ENCODE data around the gene SORCS2. TPM values are rescaled to one million over a fixed set of nuclear protein-coding genes. Genes with fewer than 3 reads are reported as not detected.

Gene SORCS2
- total and polyA plus RNA-seq, 2 of the 13 experiments (the other 11 are each of a cell fraction or from before 2014, with no cell fraction given), result 0.82 to 1.0 TPM

DNA sequence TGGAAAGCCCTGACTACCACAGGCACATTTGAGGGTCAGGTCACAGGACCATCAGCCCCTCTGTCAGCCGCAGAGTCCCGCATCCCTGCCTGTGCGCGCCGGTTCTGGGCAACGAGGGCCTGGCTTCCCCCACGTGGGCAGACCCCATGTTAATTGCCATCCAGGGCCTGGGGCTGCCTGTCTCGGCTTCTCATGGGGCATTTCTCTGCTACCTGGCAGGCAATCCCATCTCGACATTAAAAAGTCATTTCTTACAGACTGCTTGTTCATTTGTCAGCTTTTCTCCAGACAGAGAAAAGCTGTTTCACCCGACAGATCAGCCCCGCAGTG lies 45.6 kb upstream of the SORCS2 start:
- POLR2A ChIA-PET, result no interaction called here
- TF ChIP-seq ZNF121 (CRISPR knock-in tag; IDR thresholded peaks at IDR 0.05) (no peak), ZNF883 (CRISPR knock-in tag; IDR thresholded peaks at IDR 0.05; ENCODE audit: not compliant biosample characterization) (no peak), HNRNPL (IDR thresholded peaks at IDR 0.05; ENCODE audit: low read depth, low read length) (no peak), ZNF543 (CRISPR knock-in tag; IDR thresholded peaks at IDR 0.05) (no peak), ZNF615 (CRISPR knock-in tag; IDR thresholded peaks at IDR 0.05; ENCODE audit: borderline replicate concordance) (no peak), ZNF557 (CRISPR knock-in tag; IDR thresholded peaks at IDR 0.05) (no peak), SALL2 (CRISPR knock-in tag; IDR thresholded peaks at IDR 0.05) (no peak), SOX13 (IDR thresholded peaks at IDR 0.05) (no peak), SOX13 (CRISPR knock-in tag; conservative IDR thresholded peaks at IDR 0.05 in 1 of 2, IDR thresholded peaks at IDR 0.05 in 1 of 2) (no peak)
- TF ChIP-seq, protein P1, sequence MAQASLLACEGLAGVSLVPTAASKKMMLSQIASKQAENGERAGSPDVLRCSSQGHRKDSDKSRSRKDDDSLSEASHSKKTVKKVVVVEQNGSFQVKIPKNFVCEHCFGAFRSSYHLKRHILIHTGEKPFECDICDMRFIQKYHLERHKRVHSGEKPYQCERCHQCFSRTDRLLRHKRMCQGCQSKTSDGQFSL (CRISPR knock-in tag; IDR thresholded peaks at IDR 0.05), result no peak
- TF ChIP-seq, protein P2, sequence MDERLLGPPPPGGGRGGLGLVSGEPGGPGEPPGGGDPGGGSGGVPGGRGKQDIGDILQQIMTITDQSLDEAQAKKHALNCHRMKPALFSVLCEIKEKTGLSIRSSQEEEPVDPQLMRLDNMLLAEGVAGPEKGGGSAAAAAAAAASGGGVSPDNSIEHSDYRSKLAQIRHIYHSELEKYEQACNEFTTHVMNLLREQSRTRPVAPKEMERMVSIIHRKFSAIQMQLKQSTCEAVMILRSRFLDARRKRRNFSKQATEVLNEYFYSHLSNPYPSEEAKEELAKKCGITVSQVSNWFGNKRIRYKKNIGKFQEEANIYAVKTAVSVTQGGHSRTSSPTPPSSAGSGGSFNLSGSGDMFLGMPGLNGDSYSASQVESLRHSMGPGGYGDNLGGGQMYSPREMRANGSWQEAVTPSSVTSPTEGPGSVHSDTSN (CRISPR knock-in tag; IDR thresholded peaks at IDR 0.05), result no peak
- TF ChIP-seq, protein P3, sequence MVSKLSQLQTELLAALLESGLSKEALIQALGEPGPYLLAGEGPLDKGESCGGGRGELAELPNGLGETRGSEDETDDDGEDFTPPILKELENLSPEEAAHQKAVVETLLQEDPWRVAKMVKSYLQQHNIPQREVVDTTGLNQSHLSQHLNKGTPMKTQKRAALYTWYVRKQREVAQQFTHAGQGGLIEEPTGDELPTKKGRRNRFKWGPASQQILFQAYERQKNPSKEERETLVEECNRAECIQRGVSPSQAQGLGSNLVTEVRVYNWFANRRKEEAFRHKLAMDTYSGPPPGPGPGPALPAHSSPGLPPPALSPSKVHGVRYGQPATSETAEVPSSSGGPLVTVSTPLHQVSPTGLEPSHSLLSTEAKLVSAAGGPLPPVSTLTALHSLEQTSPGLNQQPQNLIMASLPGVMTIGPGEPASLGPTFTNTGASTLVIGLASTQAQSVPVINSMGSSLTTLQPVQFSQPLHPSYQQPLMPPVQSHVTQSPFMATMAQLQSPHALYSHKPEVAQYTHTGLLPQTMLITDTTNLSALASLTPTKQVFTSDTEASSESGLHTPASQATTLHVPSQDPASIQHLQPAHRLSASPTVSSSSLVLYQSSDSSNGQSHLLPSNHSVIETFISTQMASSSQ (IDR thresholded peaks at IDR 0.05; ENCODE audit: low read depth), result no peak
- TF ChIP-seq, protein P3 (CRISPR knock-in tag; IDR thresholded peaks at IDR 0.05; ENCODE audit: borderline replicate concordance), result no peak
- TF ChIP-seq, protein P4, sequence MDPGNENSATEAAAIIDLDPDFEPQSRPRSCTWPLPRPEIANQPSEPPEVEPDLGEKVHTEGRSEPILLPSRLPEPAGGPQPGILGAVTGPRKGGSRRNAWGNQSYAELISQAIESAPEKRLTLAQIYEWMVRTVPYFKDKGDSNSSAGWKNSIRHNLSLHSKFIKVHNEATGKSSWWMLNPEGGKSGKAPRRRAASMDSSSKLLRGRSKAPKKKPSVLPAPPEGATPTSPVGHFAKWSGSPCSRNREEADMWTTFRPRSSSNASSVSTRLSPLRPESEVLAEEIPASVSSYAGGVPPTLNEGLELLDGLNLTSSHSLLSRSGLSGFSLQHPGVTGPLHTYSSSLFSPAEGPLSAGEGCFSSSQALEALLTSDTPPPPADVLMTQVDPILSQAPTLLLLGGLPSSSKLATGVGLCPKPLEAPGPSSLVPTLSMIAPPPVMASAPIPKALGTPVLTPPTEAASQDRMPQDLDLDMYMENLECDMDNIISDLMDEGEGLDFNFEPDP (CRISPR knock-in tag; conservative IDR thresholded peaks at IDR 0.05), result no peak
- Histone ChIP-seq H2AFZ (ENCODE audit: low read length) (no peak overlapping the region), H3K9ac (ENCODE audit: insufficient read depth, low read depth, low read length) (no peak overlapping the region), H3K4me3 (replicated peaks in 1 of 3; ENCODE audit: insufficient read depth in 1 of 3, low read depth in 2 of 3, low read length in 3 of 3) (no peak overlapping the region), H3K36me3 (replicated peaks in 1 of 2; ENCODE audit: control insufficient read depth in 1 of 2, insufficient read depth in 2 of 2, low read length in 2 of 2) (no peaks in the 10 kb centered on the region), H3K4me2 (ENCODE audit: low read depth, low read length) (no peak overlapping the region), H3K9me3 (ENCODE audit: low read length) (no peaks in the 10 kb centered on the region), H3K4me1 (ENCODE audit: insufficient read depth, low read length) (peaks cover 23% of the 10 kb centered on the region), H3K27ac (ENCODE audit: extremely low read length, insufficient read depth, low read length) (no peak overlapping the region), H3K27me3 (ENCODE audit: control insufficient read depth in 1 of 2, insufficient read depth in 2 of 2, low read length in 2 of 2) (peaks cover 6 to 65% of the 10 kb centered on the region in 2 experiments), H4K20me1 (ENCODE audit: insufficient read depth, low read length) (no peaks in the 10 kb centered on the region), H3K79me2 (ENCODE audit: insufficient read depth, low read length) (no peaks in the 10 kb centered on the region)
- no TSS peak for BruUV-seq (replicated peaks)
- intact Hi-C loops (cut with micrococcal nuclease; ENCODE audit: unreplicated experiment), result no loop called here
- no peak for DNase-seq (ENCODE audit: low spot score)
- CTCF ChIA-PET (ENCODE audit: low intra/inter-chr PET ratio, low total read pairs), result no interaction called here
- no peak for ATAC-seq
- WGBS (ENCODE audit: low lambda C conversion rate), result 35% methylated on average over 6 of the region's 11 CpGs
- no peak for FAIRE-seq
- in situ Hi-C loops (cut with HindIII; ENCODE audit: extremely low pct_ligation_motif_present, low pct_unique_long_range_greater_than_20kb), result no loop called here
